GM13977 (cell line): ENCODE measurements around the gene CFAP210.

Experiments
- DNase-seq: peaks from one replicate; pipeline ENCODE4 v3.0.0; 2012; ENCODE audit warnings: low spot score
- in situ Hi-C: fragments of 300-500 bp; cut with MboI; formaldehyde crosslinking; loops from one replicate; pipeline ENCODE4 v1.12.0; 2022; ENCODE audit warnings: low sequenced_read_pairs, low pct_unique_long_range_greater_than_20kb, mixed read lengths, inconsistent platforms; ENCODE audit not compliant: unreplicated experiment
- TF ChIP-seq, protein P1 (sequence below): IDR thresholded peaks from 2 replicates; pipeline ENCODE4 v1.5.1; 2012; ENCODE audit warnings: mild to moderate bottlenecking, control low read depth; ENCODE audit not compliant: insufficient read depth; ENCODE audit errors: extremely low read depth, missing control alignments

Gene CFAP210

DNA sequence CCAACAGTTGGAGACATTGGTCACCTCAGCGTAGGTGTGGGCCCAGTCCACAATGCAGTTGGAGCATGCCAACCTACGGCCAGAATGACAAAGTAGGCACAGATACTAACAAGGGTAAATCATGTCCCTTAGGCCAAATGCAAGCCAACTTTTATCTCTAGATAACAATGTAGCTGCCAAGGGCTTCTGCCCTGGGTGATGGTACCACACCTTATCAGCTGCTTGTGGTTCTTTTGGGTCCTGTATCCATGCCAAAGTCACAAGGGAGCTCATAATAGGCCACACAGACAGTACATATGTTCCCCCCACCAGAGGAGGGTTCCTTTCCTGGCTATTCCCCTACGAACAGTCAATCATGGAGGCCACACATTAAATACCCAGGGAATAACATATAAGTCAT, 19.1 kb upstream of the CFAP210 start:
- TF ChIP-seq, protein P1, sequence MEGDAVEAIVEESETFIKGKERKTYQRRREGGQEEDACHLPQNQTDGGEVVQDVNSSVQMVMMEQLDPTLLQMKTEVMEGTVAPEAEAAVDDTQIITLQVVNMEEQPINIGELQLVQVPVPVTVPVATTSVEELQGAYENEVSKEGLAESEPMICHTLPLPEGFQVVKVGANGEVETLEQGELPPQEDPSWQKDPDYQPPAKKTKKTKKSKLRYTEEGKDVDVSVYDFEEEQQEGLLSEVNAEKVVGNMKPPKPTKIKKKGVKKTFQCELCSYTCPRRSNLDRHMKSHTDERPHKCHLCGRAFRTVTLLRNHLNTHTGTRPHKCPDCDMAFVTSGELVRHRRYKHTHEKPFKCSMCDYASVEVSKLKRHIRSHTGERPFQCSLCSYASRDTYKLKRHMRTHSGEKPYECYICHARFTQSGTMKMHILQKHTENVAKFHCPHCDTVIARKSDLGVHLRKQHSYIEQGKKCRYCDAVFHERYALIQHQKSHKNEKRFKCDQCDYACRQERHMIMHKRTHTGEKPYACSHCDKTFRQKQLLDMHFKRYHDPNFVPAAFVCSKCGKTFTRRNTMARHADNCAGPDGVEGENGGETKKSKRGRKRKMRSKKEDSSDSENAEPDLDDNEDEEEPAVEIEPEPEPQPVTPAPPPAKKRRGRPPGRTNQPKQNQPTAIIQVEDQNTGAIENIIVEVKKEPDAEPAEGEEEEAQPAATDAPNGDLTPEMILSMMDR: no peak
- in situ Hi-C loops: no loop called here

DNA sequence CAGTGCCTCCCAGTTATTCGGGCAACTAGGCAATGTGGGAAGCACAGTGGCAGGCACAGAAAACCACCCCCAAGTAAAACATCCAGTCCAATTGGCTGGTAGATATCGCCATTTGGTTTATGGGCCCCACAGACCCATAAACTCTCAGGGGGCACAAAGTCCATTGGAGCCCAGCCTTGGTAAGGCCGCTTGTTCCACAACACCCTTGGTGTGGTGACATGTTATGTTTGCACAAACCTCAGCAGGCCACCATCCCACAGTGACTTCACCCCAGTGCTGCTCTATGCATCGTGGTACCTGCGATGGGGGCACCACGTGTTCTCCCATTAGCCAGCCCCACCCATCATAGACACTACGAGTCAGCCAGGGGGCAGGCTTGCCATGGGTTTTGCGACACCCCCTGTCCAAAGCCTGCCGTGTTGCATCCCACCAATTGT, 18.6 kb upstream of the CFAP210 start:
- in situ Hi-C loops: no loop called here
- DNase-seq: no peak
- TF ChIP-seq, protein P1: no peak

More for the DNA sequence above, 19.1 kb upstream of the CFAP210 start:
- no peak for DNase-seq

DNA sequence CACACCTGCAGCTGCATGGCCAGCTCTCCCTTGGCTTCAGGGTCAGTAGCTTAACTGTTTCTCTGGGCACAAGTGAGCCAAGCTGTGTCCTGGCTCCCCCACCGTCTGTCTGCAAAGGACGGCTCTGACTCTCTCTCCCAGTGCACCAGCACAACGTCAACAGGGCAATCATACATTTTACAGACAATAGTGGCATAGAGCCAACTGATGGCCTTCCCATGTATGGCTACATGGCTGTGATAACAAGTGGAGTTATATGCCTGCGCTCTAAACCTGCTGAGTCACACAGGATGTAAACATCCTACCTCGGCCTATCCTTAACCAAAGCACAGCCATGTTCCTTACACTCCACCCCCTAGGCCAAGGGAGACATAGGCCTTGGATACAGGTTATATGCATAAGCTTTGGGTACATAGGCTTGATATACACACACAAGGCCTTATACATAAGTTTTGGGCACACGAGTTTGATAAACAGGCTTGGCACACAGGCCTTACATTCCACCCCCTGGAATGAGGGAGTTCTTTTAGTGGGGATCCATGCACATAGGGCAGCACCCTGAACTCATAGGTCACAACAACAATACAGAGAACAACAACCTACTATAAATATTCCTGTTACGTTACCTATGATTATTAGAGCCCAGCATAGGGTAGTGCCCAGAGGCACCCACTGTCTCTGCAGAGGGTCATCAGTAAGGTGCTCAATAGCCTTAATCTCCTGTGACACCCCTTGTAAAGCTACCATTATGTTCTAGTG, 17.7 kb upstream of the CFAP210 start:
- DNase-seq: no peak
- TF ChIP-seq, protein P1: no peak
- in situ Hi-C loops: no loop called here

DNA sequence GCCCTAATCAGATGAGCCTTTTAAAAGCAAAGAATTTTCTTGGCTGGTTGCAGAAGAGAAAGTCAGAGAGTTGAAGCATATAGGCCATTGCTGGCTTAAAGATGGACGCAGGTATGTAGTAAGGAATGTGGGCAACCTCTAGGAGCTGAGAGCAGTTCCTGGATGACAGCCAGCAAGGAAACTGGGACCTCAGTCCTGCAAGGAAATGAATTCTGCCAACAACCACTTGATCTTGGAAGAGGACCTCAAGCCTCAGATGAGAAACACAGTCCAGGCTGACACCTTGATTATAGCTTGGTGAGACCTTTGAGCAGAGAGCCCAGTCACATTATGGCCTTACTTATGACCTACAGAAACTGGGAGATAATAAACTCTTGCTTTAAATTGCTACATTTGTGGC, 15.8 kb upstream of the CFAP210 start:
- in situ Hi-C loops: no loop called here
- TF ChIP-seq, protein P1: no peak
- DNase-seq: no peak

DNA sequence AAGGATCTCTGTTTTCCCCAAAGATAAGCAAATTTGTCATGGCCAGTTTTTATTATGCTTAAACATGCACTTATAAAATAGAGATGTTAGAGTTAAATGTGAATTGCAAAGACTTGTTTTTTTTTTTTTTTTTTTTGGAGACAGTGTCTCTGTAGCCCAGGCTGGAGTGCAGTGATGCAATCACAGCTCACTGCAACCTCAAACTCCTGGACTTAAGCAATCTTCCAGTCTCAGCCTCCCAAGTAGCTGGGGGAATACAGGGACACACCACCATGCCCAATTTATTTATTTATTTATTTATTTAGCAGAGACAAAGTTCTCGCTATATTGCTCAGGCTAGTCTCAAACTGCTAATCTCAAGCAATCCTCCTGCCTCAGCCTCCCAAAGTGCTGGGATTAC, 15.1 kb upstream of the CFAP210 start:
- DNase-seq: no peak
- in situ Hi-C loops: no loop called here
- TF ChIP-seq, protein P1: no peak

DNA sequence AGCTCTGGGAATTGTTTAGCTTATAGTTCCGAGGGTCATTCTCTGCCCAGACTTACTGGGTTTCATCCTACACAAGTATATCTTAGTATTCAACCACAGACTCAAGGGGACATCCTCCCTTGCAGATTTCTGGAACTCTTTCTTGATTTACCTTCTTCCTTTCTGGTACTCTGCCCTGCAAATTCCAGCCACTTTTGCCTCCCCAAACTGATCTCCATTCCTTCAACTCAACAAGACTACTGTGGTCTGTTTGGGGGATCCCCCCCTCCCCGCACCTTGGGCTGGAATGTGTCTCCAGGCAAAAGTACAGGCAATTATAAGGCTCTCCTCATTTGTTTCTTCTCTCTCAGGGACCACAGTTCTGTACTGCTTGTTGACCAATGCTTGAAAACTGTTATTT, 13.4 kb upstream of the CFAP210 start:
- TF ChIP-seq, protein P1: no peak
- DNase-seq: no peak
- in situ Hi-C loops: no loop called here
